ENCODE measurements around the gene DNTT.

GRCh38 chr10:96292971-96293920 lies 11.0 kb upstream of the DNTT start:
- TF ChIP-seq CTCF (IDR thresholded peaks at IDR 0.05) (peak in 1 of 3 donors; percentile 30), POLR2A (IDR thresholded peaks at IDR 0.05) (no peak)

Measured in lower leg skin (tissue), 3 donors.